ENCODE results near the gene TSG101.

DNA sequence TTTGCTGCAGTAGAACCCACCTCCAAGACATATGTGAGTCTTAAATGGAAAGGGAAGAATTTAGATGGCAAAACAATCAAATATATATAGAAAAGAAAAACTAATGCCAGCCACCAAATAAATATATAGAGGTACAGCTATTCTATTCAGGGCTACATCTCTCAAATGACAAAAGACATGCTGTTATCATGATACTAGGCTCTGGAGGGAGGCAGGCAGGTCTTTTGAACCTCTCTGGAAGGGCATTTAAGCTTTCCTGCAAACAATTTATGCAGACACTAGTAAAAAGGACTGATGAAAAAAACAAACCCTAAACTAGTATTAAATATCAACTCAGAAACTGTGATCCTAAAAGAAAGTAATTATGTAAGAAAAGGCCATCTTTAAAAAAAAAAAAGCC, 37.4 kb upstream of the TSG101 start:
- TF ChIP-seq, protein P1, sequence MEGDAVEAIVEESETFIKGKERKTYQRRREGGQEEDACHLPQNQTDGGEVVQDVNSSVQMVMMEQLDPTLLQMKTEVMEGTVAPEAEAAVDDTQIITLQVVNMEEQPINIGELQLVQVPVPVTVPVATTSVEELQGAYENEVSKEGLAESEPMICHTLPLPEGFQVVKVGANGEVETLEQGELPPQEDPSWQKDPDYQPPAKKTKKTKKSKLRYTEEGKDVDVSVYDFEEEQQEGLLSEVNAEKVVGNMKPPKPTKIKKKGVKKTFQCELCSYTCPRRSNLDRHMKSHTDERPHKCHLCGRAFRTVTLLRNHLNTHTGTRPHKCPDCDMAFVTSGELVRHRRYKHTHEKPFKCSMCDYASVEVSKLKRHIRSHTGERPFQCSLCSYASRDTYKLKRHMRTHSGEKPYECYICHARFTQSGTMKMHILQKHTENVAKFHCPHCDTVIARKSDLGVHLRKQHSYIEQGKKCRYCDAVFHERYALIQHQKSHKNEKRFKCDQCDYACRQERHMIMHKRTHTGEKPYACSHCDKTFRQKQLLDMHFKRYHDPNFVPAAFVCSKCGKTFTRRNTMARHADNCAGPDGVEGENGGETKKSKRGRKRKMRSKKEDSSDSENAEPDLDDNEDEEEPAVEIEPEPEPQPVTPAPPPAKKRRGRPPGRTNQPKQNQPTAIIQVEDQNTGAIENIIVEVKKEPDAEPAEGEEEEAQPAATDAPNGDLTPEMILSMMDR (IDR thresholded peaks at IDR 0.05): no peak
- TF ChIP-seq EP300 (IDR thresholded peaks at IDR 0.05) (no peak), POLR2A (IDR thresholded peaks at IDR 0.05) (no peak)

All from gastroesophageal sphincter (tissue), 3 donors.